Gastroesophageal sphincter (tissue), 3 donors: ENCODE data around the gene TSPAN11.

Source experiments
- CTCF ChIP-seq, 4 experiments: fragments of 200-600 bp in 2 of 4; fragments of 450-650 bp in 2 of 4; sonication (generic) in 1 of 4; IDR thresholded peaks; one replicate each; pipeline ENCODE4 v1.5.1; 2017 to 2019; ENCODE audit warnings: antibody characterized with exemption in 4 of 4, mild to moderate bottlenecking in 2 of 4, moderate library complexity in 2 of 4
- EP300 ChIP-seq: sonication (generic); formaldehyde crosslinking; IDR thresholded peaks from one replicate; pipeline ENCODE4 v1.6.1; 2017; ENCODE audit warnings: antibody characterized with exemption, mild to moderate bottlenecking
- POLR2A ChIP-seq, 2 donors: fragments of 450-650 bp; IDR thresholded peaks; one replicate each; pipeline ENCODE4 v1.6.1; 2017; ENCODE audit warnings: antibody characterized with exemption in 2 of 2, mild to moderate bottlenecking in 2 of 2, moderate library complexity in 1 of 2
- POLR2AphosphoS5 ChIP-seq: sonication (generic); formaldehyde crosslinking; IDR thresholded peaks from one replicate; pipeline ENCODE4 v1.6.1; 2017; ENCODE audit warnings: antibody characterized with exemption

DNA sequence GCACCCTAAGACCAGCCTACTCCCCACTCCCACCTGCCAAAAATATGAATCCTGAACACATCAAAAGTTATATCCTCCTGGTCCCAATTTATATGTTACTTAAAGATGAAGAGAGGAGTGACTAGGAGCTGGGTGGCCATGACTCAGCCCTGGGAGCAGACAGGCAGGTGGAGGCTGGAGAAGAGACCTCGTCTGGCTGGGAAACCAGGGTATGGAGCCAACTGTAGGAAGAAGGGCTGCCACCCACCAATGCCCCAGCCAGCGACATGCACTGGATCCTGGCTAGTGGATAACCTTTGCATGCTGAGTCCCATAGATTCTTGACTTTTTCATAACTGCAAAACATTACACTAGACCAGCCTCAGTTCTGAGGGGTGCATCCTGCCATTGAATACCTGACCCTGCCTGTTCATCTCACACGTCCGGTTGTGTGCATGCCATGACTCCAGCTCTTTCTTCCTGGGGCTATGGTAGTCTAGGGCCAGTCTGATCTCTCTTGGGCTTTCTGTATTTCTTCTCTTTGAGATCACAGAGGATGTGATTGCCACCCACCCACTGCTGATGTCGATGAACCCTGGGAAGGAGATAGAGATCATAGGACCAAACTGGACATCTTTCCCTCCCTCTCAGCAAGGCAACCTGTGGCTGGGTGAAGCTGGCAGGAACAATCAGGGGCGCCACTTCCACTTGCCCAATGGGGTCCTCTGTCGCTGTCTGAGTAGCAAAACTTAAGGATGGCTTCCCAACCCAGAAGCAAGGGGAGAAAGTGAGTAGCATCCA, 77.5 kb downstream of the TSPAN11 start:
- TF ChIP-seq POLR2A (IDR thresholded peaks at IDR 0.05) (no peak), CTCF (IDR thresholded peaks at IDR 0.05) (no peak), POLR2AphosphoS5 (no peak), EP300 (no peak)
